ENCODE data around the gene RCOR3.

GRCh38 chr1:211287218-211287617, 28.1 kb downstream of the RCOR3 start:
- TF ChIP-seq CTCF (IDR thresholded peaks at IDR 0.05): no peak
- no peak for TF ChIP-seq POLR2A (IDR thresholded peaks at IDR 0.05)
- no peak for TF ChIP-seq POLR2AphosphoS5 (IDR thresholded peaks at IDR 0.05)
- TF ChIP-seq EP300 (IDR thresholded peaks at IDR 0.05): no peak

Data from sigmoid colon (tissue), 4 donors.